ENCODE measurements around the gene TBX21.

TBX21 gene

GRCh38 chr17:47709594-47709993, 23.4 kb upstream of the TBX21 start (continued):
- no peak for TF ChIP-seq ZNF398 (tag by site-specific recombination; IDR thresholded peaks at IDR 0.05)
- TF ChIP-seq ZNF404 (tag by site-specific recombination; IDR thresholded peaks at IDR 0.05), result no peak
- no peak for TF ChIP-seq ZNF692 (tag by site-specific recombination; IDR thresholded peaks at IDR 0.05)
- TF ChIP-seq ZNF266 (tag by site-specific recombination; IDR thresholded peaks at IDR 0.05; ENCODE audit: low read depth), result no peak
- no peak for TF ChIP-seq ZNF140 (tag by site-specific recombination; IDR thresholded peaks at IDR 0.05)

- no peak overlapping the region for H3K27ac ChIP-seq (ENCODE audit: extremely low read depth, low read depth, low read length)
- no peak overlapping the region for H3K4me3 ChIP-seq (ENCODE audit: low read depth, low read length)
- POLR2A ChIA-PET, result no interaction called here
- H3K4me1 ChIP-seq (ENCODE audit: control insufficient read depth, insufficient read depth, low read length), result no peaks in the 10 kb centered on the region
- peaks cover 0 to 23% of the 10 kb centered on the region in 2 experiments; a peak in 1 of 3 replicates for H3K36me3 ChIP-seq (ENCODE audit: control insufficient read depth in 2 of 2, insufficient read depth in 1 of 2, low read length in 2 of 2)
- TF ChIP-seq CTCF (tag by site-specific recombination; IDR thresholded peaks at IDR 0.05) (no peak), ZNF280D (tag by site-specific recombination; IDR thresholded peaks at IDR 0.05) (no peak), ZFHX2 (tag by site-specific recombination; conservative IDR thresholded peaks at IDR 0.05) (peak; percentile 71), EGR2 (tag by site-specific recombination; IDR thresholded peaks at IDR 0.05; ENCODE audit: low read depth) (peak; percentile 67; the same call in 1 of the 2 replicates), PRDM6 (tag by site-specific recombination; IDR thresholded peaks at IDR 0.05) (no peak), PRDM4 (tag by site-specific recombination; IDR thresholded peaks at IDR 0.05) (no peak)
- H3K9me3 ChIP-seq (ENCODE audit: control insufficient read depth, insufficient read depth, low read depth, low read length), result no peaks in the 10 kb centered on the region
- CTCF ChIA-PET, result interaction anchor here (0.7 to 1.6 kb wide), 3 partner anchors 12 to 1283 kb away, joined by 3 to 7 read pairs (median 6); no protein-coding TSS in a partner anchor
Measured at GRCh38 chr17:47711366-47712099, 21.5 kb upstream of the TBX21 start.

All from HEK293 (cell line).